Activated naive CD4-positive, alpha-beta T cell treated with anti-CD3 and anti-CD28 coated beads, Interleukin-2, amount 50 U/mL, for 72 hours (primary cell): ENCODE results near the gene STK17A. TPM values are rescaled to one million over a fixed set of nuclear protein-coding genes. Genes with fewer than 3 reads are reported as not detected.
A peak's percentile ranks its signal among the peaks of the same experiment; 100 is the strongest.

Experiments used
- ATAC-seq, 2 donors: fragments of 150-1000 bp; cut with Tn5 transposase; 2 replicates each; pipeline ENCODE4 v1.10.0; 2021; ENCODE audit warnings: mild to moderate bottlenecking in 2 of 2, moderate library complexity in 2 of 2
- DNase-seq, 2 donors: peaks; one replicate each; pipeline ENCODE4 v3.0.0; 2021 to 2022; ENCODE audit warnings: low spot score in 2 of 2
- H3K27ac Mint-ChIP-seq, 2 donors: one replicate each; pipeline ENCODE4 v1.8.0; 2022; ENCODE audit warnings: mild to moderate bottlenecking in 2 of 2, mixed read lengths in 2 of 2
- H3K36me3 Mint-ChIP-seq, 2 donors: one replicate each; pipeline ENCODE4 v1.8.0; 2022; ENCODE audit warnings: mixed read lengths in 2 of 2
- H3K9me3 Mint-ChIP-seq, 2 donors: one replicate each; pipeline ENCODE4 v1.8.0; 2022; ENCODE audit warnings: mixed read lengths in 2 of 2
- total RNA-seq, 2 donors: library from RNA; stranded (reverse); gene quantifications; one replicate each; pipeline ENCODE4 v1.2.3, GENCODE V29; 2022

The STK17A gene
- 10 to 100 TPM; 52.0 to 71.9 TPM for total RNA-seq

DNA sequence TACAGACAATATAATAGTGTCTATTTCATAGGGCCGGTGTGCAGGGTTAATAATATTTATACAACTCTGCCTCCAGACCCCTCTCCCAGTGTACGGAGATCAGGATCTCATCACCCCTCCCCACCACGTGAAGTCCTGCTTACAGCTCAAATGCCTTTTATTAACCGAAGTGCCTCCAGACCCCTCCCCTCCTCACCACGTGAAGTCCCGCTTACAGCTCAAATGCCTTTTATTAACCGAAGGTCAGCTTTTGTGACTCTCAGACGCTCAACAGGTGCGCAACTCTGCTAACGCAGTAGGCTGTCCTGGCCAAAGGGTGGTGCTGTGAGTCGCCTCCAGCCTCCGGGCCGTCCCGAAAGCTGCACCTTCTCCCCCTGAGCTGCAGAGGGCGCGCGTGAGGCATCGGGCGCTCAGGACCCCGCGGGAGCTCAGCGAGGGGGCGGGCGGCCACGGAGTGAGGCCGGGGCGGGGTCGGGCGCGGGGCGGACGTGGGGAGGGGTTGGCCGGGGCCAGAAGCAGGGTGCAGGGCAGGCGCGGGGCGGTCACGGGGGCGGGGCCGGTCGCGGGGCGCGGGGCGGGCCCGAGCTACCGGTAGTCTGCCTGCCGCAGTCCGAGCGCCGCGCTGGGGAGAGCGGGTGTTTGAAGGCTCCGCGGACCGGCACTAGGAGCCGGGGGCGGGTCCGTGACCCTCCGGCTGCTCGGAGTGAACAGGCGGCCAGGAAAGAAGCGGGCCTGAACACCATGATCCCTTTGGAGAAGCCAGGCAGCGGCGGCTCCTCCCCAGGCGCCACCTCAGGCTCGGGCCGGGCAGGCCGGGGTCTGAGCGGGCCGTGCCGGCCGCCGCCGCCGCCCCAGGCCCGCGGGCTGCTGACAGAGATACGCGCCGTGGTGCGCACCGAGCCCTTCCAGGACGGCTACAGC, at the start of gene STK17A:
TSS of gene STK17A (plus strand) at position 606 of the 921 bp plus-strand sequence. CDS start at position 742, 136 bp downstream.
- Mint-ChIP-seq H3K27ac (peak within 1 kb of the TSS; percentile 98 to 99), H3K9me3 (peaks cover 0 to 2% of the 10 kb centered on the region in 2 donors), H3K36me3 (peaks cover 10% of the 10 kb centered on the region in 2 donors)
- DNase-seq (peak; percentile 95 to 97), ATAC-seq (peak; percentile 76 to 84)

DNA sequence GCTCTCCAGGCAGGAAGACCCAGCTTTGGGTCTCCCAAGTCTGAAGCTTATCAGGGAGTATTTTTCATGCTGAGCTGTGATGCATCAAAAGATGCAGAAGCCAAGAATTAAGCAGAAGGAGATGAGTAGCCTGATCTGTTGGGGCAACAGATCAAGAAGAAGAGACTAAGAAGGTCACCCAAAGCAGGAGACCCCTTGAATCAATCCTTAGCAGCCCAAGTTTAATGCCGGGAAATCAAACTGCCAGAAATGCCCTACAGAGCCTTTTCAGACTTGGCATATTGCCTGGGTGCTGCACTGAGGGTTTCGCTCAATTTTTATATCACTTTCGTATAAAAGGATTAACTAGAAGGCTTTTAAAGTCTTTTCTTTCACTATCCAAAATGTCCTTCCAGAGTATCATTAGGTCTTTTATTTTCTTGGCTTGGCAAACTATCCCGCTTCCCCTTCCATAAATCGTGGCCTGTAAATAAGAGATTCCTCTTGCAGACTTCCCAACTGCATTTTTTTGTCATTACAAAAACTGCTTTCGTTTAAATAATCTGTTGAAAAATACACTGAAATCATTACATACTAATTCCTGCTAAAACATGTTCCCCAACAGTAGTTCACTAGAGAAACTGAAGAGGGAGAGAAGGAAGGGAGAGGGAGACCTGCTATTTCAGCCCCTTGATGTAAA, 49.0 kb upstream of the STK17A start:
- Mint-ChIP-seq H3K36me3 (no peaks in the 10 kb centered on the region), H3K27ac (no peak overlapping the region), H3K9me3 (no peaks in the 10 kb centered on the region)
- DNase-seq (no peak), ATAC-seq (no peak)

DNA sequence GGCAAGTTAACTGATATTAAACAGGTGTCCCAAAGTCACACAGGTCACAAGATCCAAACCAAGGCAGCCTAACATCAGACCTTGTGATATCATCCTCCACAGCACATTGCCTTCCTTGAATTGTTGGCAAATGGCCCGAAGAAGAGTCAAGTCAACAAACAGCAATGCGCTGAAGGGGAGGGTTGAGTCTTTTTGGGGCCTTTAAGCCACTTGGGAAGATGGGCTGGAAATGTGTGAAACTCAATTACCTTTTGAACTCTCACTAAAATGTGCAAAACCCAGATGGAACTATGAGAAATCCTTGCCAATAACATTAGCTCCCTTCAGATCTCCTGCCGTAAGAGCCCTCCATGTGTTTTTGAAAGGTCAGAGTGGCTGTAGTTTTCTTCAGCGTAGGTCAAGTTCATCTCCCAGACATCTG, 47.9 kb upstream of the STK17A start:
- Mint-ChIP-seq H3K27ac (no peak overlapping the region), H3K9me3 (no peaks in the 10 kb centered on the region), H3K36me3 (no peaks in the 10 kb centered on the region)
- ATAC-seq (no peak), DNase-seq (no peak)

DNA sequence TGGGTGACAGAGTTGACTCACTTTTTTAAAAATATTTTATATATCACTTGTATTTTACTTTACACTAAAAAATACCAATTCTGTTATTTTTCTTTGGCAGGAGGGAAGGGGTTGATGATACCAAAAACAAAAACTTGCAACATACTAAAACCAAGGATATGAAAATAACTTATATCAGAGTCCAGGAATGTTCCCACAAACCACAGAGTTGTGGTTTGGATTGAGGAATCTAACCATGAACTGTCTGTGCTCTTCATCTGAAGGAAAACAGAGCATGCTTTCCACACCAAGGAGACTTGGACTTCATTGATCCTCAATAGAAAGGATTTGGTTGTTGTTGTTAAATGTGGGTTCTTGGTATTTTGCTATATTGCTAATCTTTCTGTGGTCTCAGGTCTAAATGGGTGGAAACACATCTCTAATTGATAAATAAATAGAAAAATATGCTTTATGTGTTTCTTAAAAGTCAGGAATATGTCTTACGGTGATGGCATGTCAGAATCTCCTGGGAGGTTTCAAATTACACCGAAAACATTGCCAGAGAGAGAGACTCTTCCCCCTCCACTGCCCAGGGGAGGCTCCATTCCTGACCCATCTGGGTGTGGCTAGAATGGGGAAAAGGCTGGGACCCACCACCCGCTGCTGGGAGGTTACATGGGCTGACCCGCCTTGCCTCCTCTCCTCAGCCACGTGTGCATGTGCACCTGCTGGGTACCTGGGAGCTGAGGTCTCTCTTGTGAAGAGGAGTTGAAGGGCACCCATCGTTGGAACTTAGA, 46.9 kb upstream of the STK17A start:
- no peaks in the 10 kb centered on the region for H3K36me3 Mint-ChIP-seq
- peak overlapping the region in 1 of 2 donors; percentile 7 for H3K27ac Mint-ChIP-seq
- DNase-seq = no peak
- ATAC-seq = no peak
- H3K9me3 Mint-ChIP-seq = no peaks in the 10 kb centered on the region

DNA sequence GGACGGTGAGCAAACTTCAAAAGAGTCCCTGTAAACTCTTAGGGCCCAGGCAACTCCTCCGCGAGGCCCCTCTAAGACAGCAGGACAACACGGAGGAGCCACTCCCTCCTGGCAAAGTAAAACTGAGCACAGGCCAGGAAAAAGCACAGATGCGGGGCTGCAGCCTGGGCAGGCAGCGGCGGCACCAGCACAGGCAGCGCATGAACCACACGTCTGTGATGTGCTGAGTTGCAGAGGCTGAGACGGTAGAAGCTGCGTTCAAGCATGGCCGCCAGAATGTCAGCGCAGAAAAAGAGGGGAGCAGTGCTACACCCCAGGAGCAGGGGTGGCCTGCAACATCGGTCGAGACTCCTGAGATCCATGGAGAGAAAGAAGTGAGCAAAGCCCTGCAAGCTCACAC, 46.1 kb upstream of the STK17A start:
- Mint-ChIP-seq H3K9me3 (no peaks in the 10 kb centered on the region), H3K27ac (peak overlapping the region in 1 of 2 donors; percentile 7), H3K36me3 (no peaks in the 10 kb centered on the region)
- ATAC-seq = no peak
- DNase-seq = no peak

DNA sequence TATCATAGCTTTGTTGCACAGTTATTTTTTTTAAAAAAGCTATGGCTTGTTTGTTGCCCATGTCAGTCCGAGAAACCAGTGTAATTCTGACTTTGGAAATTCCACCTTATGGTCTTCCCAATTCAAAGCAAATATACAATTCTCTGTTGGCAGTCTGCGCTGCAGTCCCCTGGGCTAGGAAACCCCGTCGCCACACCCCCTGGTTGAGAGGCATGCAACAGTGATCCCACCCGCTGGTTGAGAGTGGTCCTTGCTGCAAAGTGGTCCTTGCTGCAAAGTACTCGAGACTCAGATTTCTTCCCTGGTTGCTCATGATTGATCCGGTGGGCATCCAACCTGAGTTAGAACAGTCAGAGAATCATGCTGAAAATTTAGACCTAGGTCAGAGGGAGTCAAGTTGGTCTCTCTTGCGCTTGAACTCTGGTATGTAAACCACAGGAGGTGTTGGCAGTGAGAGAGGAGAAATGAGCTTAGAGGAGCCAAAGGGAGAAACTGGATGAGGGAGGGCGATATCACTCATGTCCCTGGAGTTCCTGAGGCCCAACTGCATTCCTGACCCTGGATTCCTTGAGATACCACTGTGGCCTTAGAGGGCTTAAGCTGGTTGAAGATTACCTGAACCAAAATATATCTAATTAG, 45.0 kb upstream of the STK17A start:
- H3K27ac Mint-ChIP-seq = no peak overlapping the region
- ATAC-seq (no peak), DNase-seq (no peak)
- no peaks in the 10 kb centered on the region for H3K9me3 Mint-ChIP-seq
- no peaks in the 10 kb centered on the region for H3K36me3 Mint-ChIP-seq

DNA sequence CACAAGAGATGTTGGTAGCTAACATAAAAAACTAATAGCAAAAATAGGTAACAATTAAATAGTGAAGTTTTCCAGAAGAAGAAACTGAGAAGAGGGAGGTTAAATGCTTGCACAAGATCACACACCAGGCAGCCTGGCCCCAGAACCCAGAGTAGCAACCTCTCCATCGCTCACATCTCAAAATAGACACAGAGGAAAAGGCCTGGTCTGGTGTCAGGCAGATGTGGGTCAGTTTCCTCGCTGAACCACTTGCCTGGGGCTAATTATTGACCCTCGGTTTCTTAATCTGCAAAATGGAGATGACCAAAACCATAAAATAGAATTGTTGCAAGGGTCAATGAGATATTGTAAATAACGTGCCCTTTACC, 44.5 kb upstream of the STK17A start:
- no peak overlapping the region for H3K27ac Mint-ChIP-seq
- H3K9me3 Mint-ChIP-seq = no peaks in the 10 kb centered on the region

DNA sequence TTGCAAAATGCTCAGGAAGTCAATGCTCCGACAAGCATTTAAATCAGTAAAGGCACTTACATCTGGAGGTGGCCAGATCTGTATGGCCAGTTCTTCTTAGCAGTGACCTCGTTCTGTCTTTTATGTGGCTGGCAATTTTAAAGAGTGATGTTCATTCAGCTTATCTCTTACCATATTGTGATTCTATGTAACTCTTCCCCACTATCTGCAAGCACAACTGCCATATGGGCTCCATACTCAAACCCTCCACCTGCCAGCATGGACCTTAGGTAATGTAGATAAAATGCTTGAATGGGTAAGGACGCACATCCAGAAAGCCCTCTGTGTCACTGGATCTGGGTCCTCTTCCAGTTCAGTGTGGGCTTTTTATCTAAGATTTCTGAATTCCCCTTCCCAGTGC, 42.4 kb upstream of the STK17A start:
- ATAC-seq = no peak
- Mint-ChIP-seq H3K36me3 (no peaks in the 10 kb centered on the region), H3K27ac (no peak overlapping the region), H3K9me3 (no peaks in the 10 kb centered on the region)
- no peak for DNase-seq

More for the DNA sequence above, 44.5 kb upstream of the STK17A start:
- DNase-seq (no peak), ATAC-seq (no peak)
- H3K36me3 Mint-ChIP-seq = no peaks in the 10 kb centered on the region

DNA sequence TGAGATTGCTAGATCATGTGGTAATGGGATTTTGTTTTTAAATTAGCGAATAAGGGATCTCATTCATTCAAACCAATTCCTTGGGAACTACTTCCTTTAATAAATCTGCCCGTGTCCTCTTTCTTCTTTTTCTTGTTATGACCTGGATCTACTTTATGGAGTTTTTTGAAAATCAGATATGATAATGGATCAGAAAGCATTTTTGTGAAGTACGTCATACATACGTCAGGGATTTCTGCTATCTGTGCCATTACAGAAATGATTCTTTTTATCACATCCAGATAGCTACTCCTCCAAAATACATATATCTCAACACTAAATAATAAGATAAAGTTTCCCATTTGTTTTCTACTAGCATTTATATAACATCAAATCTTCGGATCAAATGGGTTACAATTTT, 40.2 kb upstream of the STK17A start:
- DNase-seq (no peak), ATAC-seq (no peak)
- Mint-ChIP-seq H3K27ac (no peak overlapping the region), H3K36me3 (peaks cover 5% of the 10 kb centered on the region in 2 donors), H3K9me3 (peaks cover 0 to 4% of the 10 kb centered on the region in 2 donors)

DNA sequence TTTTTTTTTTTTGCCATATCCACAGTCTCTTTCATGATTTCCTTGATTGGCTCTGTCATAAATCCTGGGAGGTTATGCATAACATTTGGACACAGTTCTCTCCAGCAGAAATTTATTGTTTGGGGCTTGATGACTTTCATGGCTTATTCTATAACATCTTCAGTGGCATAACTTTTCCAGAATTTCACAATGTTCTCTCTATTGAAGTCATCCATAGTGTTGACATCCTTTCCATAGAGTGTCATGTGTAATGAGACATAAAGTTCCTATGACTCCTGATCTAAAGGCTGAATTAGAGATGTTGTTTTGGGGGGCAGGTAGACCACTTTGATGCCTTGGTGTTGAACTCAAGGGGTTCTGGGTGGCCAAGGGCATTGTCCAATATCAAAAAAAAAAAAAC, 36.7 kb upstream of the STK17A start:
- H3K27ac Mint-ChIP-seq = no peak overlapping the region
- ATAC-seq (no peak), DNase-seq (no peak)
- peaks cover 5% of the 10 kb centered on the region in 2 donors for H3K36me3 Mint-ChIP-seq
- peaks cover 0 to 4% of the 10 kb centered on the region in 2 donors for H3K9me3 Mint-ChIP-seq

DNA sequence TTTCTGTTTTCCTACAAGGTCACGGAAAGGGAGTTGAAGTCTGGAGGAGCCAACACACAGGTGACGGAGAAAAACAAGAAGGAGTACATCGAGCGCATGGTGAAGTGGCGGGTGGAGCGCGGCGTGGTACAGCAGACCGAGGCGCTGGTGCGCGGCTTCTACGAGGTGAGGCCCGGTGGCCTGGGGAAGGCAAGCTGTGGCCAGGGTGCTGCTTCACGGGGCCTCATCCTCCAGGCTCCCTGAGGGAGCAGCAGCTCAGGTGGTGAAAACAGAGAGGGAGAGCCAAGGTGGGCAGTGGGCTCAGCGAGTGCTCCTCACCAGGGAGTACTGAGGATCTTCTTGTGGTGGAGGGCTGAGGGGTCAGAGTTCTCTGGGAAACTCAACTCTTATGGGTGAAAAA, 32.5 kb upstream of the STK17A start:
- peaks cover 0 to 8% of the 10 kb centered on the region in 2 donors for H3K9me3 Mint-ChIP-seq
- H3K27ac Mint-ChIP-seq = no peak overlapping the region
- no peak for DNase-seq
- peaks cover 5 to 10% of the 10 kb centered on the region in 2 donors for H3K36me3 Mint-ChIP-seq
- no peak for ATAC-seq

DNA sequence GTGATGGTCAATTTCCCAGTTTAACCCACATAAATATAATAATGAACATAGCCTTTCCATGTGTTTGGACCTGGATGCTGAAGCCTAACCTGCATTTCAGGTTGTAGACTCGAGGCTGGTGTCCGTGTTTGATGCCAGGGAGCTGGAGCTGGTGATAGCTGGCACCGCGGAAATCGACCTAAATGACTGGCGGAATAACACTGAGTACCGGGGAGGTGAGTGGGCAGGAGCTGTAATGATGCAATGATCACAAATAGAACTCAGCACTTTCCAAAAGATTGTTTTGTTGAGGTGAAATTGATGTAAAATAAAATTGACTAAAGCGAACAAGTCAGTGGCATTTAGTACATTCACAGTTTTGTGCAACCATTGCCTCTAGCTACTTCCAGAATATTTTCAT, 30.8 kb upstream of the STK17A start:
- DNase-seq = no peak

DNA sequence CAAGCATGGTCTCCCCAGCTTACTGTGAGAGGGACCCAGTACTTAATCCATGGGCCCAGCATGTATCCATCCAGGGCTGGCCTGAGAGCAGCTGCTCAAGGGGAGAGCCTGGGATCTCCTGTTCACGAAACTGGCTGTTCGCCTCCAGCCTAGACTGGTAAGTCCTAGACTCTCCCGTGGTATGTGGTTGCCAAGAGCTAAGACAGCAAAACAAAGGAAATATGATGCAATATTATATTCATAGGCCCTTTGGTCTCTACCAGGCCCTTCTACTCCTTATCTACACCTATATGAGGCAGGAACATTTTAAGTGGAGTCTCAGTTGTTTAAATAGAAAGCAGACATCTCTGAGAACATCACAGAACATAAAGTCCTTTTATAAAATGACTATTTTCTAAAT, 28.9 kb upstream of the STK17A start:
- Mint-ChIP-seq H3K36me3 (peaks cover 0 to 6% of the 10 kb centered on the region in 2 donors), H3K9me3 (peaks cover 0 to 15% of the 10 kb centered on the region in 2 donors), H3K27ac (peak overlapping the region in 1 of 2 donors; percentile 58)
- ATAC-seq = peak; percentile 77 to 84
- DNase-seq = no peak

More for the DNA sequence above, 30.8 kb upstream of the STK17A start:
- Mint-ChIP-seq H3K36me3 (peaks cover 2 to 6% of the 10 kb centered on the region in 2 donors), H3K27ac (no peak overlapping the region), H3K9me3 (peaks cover 0 to 5% of the 10 kb centered on the region in 2 donors)
- no peak for ATAC-seq

DNA sequence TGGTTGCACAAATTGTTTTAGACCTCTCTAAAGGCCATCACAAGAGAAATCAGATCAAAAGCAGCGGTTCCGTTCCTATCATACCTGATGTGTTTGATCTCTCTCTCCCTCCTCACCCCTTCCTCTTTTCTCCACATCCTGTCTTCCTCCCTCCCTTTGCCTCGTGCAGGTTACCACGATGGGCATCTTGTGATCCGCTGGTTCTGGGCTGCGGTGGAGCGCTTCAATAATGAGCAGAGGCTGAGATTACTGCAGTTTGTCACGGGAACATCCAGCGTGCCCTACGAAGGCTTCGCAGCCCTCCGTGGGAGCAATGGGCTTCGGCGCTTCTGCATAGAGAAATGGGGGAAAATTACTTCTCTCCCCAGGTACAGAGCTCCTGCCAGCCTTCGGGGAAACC, 28.5 kb upstream of the STK17A start:
- Mint-ChIP-seq H3K36me3 (peaks cover 0 to 6% of the 10 kb centered on the region in 2 donors), H3K9me3 (peaks cover 0 to 15% of the 10 kb centered on the region in 2 donors), H3K27ac (peak overlapping the region in 1 of 2 donors; percentile 4)
- DNase-seq (no peak), ATAC-seq (peak; percentile 49 to 64)

DNA sequence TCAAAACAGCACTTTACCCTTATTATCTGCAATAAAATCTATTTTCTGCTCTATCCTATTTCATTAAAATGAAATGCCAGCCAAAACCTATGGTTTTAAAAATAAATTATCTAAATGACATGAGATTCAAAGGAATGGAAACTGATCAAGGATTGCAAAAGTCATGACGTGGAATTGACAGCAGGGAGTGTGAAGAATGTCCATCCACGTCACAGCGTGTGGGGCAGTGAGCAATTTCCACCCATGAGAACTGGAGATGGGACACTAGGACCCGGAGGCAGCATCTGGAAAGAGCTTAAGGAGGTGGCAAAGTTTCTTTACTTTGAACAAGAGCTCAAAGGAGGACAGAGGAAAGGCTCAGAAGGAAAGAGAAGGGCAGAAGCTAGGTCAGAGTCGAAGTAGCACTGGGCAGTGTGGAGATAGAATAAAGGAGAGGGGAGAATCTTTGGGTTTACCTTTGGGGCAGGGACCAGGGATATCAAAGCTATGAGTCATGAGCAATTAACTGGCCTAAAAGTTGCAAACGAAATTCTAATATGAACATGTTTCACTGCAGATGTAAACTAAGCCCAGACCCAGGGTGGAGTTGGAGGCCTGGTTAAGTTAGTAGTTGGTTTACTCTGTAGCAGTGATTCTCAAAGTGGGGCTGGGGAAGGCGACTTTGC, 24.9 kb upstream of the STK17A start:
- Mint-ChIP-seq H3K9me3 (peaks cover 0 to 15% of the 10 kb centered on the region in 2 donors), H3K27ac (no peak overlapping the region), H3K36me3 (peaks cover 0 to 6% of the 10 kb centered on the region in 2 donors)
- no peak for DNase-seq
- no peak for ATAC-seq
